GM21825 (cell line): ENCODE results near the gene SYTL3.
"Not testable (repeated sequence)": the region's sequence is repeated elsewhere in the genome, so short reads cannot be mapped to it uniquely, and the experiment has no call there.

Experiments used
- ATAC-seq: cut with Tn5 transposase; IDR thresholded peaks from one replicate; pipeline ENCODE4 v1.9.1; 2021; ENCODE audit warnings: mild to moderate bottlenecking, moderate library complexity; ENCODE audit not compliant: unreplicated experiment

Gene SYTL3

GRCh38 chr6:158638324-158638854, 11.5 kb upstream of the SYTL3 start:
- no peak for ATAC-seq

- no peak for ATAC-seq
Observed at GRCh38 chr6:158639056-158639455, 10.8 kb upstream of the SYTL3 start.

GRCh38 chr6:158640519-158640918, 9.3 kb upstream of the SYTL3 start:
- no peak for ATAC-seq

- ATAC-seq: no peak
Observed at GRCh38 chr6:158642097-158642601, 7.7 kb upstream of the SYTL3 start.

GRCh38 chr6:158643836-158644230, 6.0 kb upstream of the SYTL3 start:
- no peak for ATAC-seq

- peak; percentile 59 for ATAC-seq
Observed at GRCh38 chr6:158644231-158645063, 5.4 kb upstream of the SYTL3 start, which contains the start of gene DYNLT1. TSS of gene DYNLT1 (minus strand) at chr6:158644743. CDS start at chr6:158644708, 35 bp downstream.

- peak; percentile 32 for ATAC-seq
Observed at GRCh38 chr6:158645064-158646022, 4.5 kb upstream of the SYTL3 start.

- ATAC-seq: no peak
Observed at GRCh38 chr6:158646023-158646910, 3.6 kb upstream of the SYTL3 start.

GRCh38 chr6:158647501-158647900, 2.4 kb upstream of the SYTL3 start:
- no peak for ATAC-seq

GRCh38 chr6:158648682-158649131, 1.1 kb upstream of the SYTL3 start:
- peak; percentile 27 for ATAC-seq

GRCh38 chr6:158651981-158652737, 2.3 kb downstream of the SYTL3 start:
- ATAC-seq: not testable (repeated sequence)

- ATAC-seq: peak; percentile 50
Observed at GRCh38 chr6:158653577-158654354, 3.9 kb downstream of the SYTL3 start.

- ATAC-seq: no peak
Observed at GRCh38 chr6:158654498-158654897, 4.6 kb downstream of the SYTL3 start.

GRCh38 chr6:158654960-158655489, 5.2 kb downstream of the SYTL3 start:
- ATAC-seq: no peak

GRCh38 chr6:158655569-158656450, 6.0 kb downstream of the SYTL3 start:
- ATAC-seq: no peak

GRCh38 chr6:158656986-158657385, 7.1 kb downstream of the SYTL3 start:
- ATAC-seq: not testable (repeated sequence)

- ATAC-seq: no peak
Observed at GRCh38 chr6:158660333-158660754, 10.5 kb downstream of the SYTL3 start.
